Gastroesophageal sphincter (tissue), 4 donors: ENCODE measurements around the gene SLC66A2. TPM values are rescaled to one million over a fixed set of nuclear protein-coding genes. Genes with fewer than 3 reads are reported as not detected.

ENCODE experiments used
- ATAC-seq: fragments of 150-250 bp; one replicate; pipeline ENCODE4 v1.9.1; 2016; ENCODE audit warnings: mild to moderate bottlenecking, moderate library complexity
- H3K27ac ChIP-seq, 4 donors: fragments of 200-600 bp; sonication (generic) in 3 of 4; 1 replicate in 3 of 4; 2 replicates in 1 of 4; pipeline ENCODE4 v1.5.1; 2016 to 2019
- H3K27me3 ChIP-seq: fragments of 200-600 bp; sonication (generic); one replicate; pipeline ENCODE4 v1.5.1; 2019
- H3K36me3 ChIP-seq, 2 donors: fragments of 200-600 bp; sonication (generic); one replicate each; pipeline ENCODE4 v1.5.1; 2019; ENCODE audit warnings: control low read depth in 1 of 2
- H3K4me1 ChIP-seq, 3 donors: fragments of 200-600 bp; sonication (generic); 1 replicate in 2 of 3; 2 replicates in 1 of 3; pipeline ENCODE4 v1.5.1; 2016 to 2019; ENCODE audit warnings: control low read depth in 2 of 3
- H3K4me3 ChIP-seq, 2 donors: fragments of 200-600 bp; sonication (generic); one replicate each; pipeline ENCODE4 v1.5.1; 2019; ENCODE audit warnings: mild to moderate bottlenecking in 1 of 2, moderate library complexity in 1 of 2
- H3K9me3 ChIP-seq, 3 donors: fragments of 200-600 bp; sonication (generic); one replicate each; pipeline ENCODE4 v1.5.1; 2017 to 2019; ENCODE audit warnings: control low read depth in 2 of 3
- EP300 ChIP-seq: sonication (generic); formaldehyde crosslinking; IDR thresholded peaks from one replicate; pipeline ENCODE4 v1.6.1; 2017; ENCODE audit warnings: antibody characterized with exemption, mild to moderate bottlenecking
- POLR2A ChIP-seq, 2 donors: fragments of 450-650 bp; IDR thresholded peaks; one replicate each; pipeline ENCODE4 v1.6.1; 2017; ENCODE audit warnings: antibody characterized with exemption in 2 of 2, mild to moderate bottlenecking in 2 of 2, moderate library complexity in 1 of 2
- POLR2AphosphoS5 ChIP-seq: sonication (generic); formaldehyde crosslinking; IDR thresholded peaks from one replicate; pipeline ENCODE4 v1.6.1; 2017; ENCODE audit warnings: antibody characterized with exemption
- WGBS, 2 donors: methylation state at CpG; one replicate each; pipeline ENCODE4 v1.1.5; 2018; ENCODE audit warnings: low coverage in 1 of 2; 5-methylcytosine and 5-hydroxymethylcytosine counted together
- total RNA-seq, 4 donors: library from RNA; depleted of rRNA; stranded (reverse); fragments of >200 nt; gene quantifications; one replicate each; pipeline ENCODE4 v1.1.0, GENCODE V29; 2016
- TF ChIP-seq, protein P1 (sequence below), 4 experiments: fragments of 200-600 bp in 2 of 4; fragments of 450-650 bp in 2 of 4; sonication (generic) in 1 of 4; IDR thresholded peaks; one replicate each; pipeline ENCODE4 v1.5.1; 2017 to 2019; ENCODE audit warnings: antibody characterized with exemption in 4 of 4, mild to moderate bottlenecking in 2 of 4, moderate library complexity in 2 of 4

The SLC66A2 gene
- total RNA-seq, 4 donors from 2014 or later = 32.2 to 42.6 (median 35.6) TPM

DNA sequence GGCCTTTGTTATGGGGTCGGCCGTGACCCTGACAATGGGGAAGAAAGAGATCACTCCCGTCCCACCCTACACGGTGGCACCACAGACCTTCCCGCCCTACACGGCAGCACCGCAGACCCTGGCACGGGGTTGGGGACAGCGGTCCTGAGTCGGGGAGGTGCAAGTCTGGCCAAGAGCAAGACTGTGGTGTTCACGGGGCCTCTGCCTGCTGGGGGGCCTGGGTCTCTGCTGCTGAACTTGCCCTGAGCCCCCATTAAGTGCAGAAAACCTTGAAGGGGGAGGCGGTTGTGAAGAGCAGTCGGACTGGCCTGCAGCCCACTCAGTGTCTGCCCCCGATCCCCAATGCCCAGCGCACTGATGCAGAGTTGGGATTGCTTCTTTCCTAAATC is 75.9 kb downstream of the SLC66A2 start:
- no CpG with 5 or more reads among the region's 15 CpGs for WGBS, 2 donors
- TF ChIP-seq POLR2A (IDR thresholded peaks at IDR 0.05) = no peak
- TF ChIP-seq EP300 = no peak
- TF ChIP-seq, protein P1, sequence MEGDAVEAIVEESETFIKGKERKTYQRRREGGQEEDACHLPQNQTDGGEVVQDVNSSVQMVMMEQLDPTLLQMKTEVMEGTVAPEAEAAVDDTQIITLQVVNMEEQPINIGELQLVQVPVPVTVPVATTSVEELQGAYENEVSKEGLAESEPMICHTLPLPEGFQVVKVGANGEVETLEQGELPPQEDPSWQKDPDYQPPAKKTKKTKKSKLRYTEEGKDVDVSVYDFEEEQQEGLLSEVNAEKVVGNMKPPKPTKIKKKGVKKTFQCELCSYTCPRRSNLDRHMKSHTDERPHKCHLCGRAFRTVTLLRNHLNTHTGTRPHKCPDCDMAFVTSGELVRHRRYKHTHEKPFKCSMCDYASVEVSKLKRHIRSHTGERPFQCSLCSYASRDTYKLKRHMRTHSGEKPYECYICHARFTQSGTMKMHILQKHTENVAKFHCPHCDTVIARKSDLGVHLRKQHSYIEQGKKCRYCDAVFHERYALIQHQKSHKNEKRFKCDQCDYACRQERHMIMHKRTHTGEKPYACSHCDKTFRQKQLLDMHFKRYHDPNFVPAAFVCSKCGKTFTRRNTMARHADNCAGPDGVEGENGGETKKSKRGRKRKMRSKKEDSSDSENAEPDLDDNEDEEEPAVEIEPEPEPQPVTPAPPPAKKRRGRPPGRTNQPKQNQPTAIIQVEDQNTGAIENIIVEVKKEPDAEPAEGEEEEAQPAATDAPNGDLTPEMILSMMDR (IDR thresholded peaks at IDR 0.05) = no peak
- no peak for TF ChIP-seq POLR2AphosphoS5
- Histone ChIP-seq H3K4me1 (no peaks in the 10 kb centered on the region), H3K27ac (no peak overlapping the region), H3K9me3 (peaks cover 0 to 5% (median 0%) of the 10 kb centered on the region in 3 donors), H3K4me3 (no peak overlapping the region), H3K36me3 (no peaks in the 10 kb centered on the region), H3K27me3 (peaks cover 76% of the 10 kb centered on the region)
- no peak for ATAC-seq

DNA sequence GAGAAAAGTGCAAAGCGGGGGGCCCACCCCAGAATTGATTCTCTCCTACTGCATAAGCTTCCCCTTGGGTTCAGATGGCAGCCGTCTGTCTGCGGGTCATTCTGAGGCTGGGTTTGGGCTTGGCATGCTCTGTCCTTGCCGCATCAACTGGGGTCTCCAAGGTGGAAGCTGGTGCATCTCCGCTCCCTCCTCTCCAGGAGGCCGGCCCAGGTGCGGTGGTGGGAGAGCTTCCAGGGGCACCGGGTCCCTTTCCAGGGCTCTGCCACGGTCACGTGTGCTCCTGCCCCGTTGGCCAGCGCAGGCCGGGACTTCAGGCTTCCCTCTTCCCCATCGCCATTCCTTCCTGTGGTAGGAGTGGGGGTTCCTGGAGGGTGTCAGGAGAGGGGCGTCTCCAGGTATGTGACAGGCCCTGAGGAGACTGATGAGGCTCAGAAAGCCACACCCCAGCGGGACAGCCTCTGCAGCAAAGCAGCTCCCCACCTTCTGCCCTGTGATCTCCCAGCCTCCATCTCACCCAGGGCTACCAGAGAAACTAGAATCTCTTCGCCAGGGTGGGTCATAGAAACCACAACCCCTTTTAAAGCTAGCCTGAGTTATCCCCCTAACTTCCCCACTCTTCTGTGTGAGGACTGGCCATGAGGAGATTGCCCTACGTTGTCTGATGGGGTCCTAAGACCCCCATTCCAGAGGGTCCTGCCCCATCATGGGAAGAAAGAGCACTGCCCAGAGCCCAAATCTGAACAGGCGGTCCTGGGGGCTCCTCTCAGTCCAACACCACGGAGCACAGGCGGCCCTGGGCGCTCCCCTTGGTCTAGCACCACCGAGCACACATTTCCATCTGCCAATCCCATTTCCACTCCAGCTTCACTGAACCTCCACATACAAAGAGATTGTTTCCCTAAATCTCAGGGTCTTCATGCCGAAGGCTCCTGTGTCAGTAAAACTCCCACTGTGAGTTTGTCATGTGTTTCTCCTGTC is 76.6 kb downstream of the SLC66A2 start:
- Histone ChIP-seq H3K9me3 (peaks cover 0 to 5% (median 0%) of the 10 kb centered on the region in 3 donors), H3K4me1 (no peaks in the 10 kb centered on the region), H3K36me3 (no peaks in the 10 kb centered on the region), H3K4me3 (no peak overlapping the region), H3K27me3 (peaks cover 76% of the 10 kb centered on the region), H3K27ac (no peak overlapping the region)
- TF ChIP-seq EP300 (no peak), POLR2AphosphoS5 (no peak), POLR2A (IDR thresholded peaks at IDR 0.05) (no peak)
- TF ChIP-seq, protein P1 (IDR thresholded peaks at IDR 0.05) = no peak
- ATAC-seq = no peak
- WGBS, 2 donors = 88 to 100% methylated on average over 5 to 8 of the region's 24 CpGs

DNA sequence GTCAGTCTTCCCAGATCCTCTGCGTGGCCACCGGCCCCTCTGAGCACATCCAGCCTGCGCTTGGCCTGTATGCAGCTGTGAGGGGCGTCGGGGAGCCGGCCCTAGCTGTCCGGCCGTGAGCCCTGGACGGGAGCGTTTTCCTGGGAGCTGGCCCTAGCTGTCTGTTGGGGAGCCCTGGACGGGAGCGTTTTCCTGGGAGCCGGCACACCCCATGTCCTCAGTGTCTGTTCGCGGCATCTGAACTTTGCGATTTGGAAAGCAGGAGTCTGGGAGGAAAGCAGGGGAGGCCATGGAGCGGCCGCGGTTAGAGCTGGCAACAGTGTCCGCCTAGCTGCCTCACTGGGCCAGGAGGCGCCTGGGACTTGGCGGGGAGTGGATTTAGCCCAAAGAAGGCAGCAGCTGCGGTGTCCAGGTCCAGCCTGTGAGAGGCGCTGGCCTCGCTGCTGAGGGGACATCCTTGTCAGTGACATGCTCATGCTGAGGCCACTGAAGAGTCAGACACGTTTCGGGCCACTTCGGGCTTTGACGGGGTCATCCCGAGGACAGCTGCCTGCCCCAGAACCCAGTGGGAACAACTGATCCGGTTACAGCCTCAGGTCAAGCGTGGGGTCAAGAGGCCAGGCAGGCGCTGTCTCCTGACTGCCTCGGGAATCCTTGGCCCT is 77.9 kb downstream of the SLC66A2 start:
- no peaks in the 10 kb centered on the region for H3K9me3 ChIP-seq
- no peak overlapping the region for H3K27ac ChIP-seq
- H3K36me3 ChIP-seq = no peaks in the 10 kb centered on the region
- H3K4me1 ChIP-seq = no peaks in the 10 kb centered on the region
- TF ChIP-seq POLR2AphosphoS5 (no peak), POLR2A (IDR thresholded peaks at IDR 0.05) (no peak)
- H3K27me3 ChIP-seq = peaks cover 76% of the 10 kb centered on the region
- 45% methylated on average over 2 of the region's 34 CpGs; no CpG with 5 or more reads in 1 of the 2 donors for WGBS, 2 donors
- H3K4me3 ChIP-seq = no peak overlapping the region
- no peak for ATAC-seq

DNA sequence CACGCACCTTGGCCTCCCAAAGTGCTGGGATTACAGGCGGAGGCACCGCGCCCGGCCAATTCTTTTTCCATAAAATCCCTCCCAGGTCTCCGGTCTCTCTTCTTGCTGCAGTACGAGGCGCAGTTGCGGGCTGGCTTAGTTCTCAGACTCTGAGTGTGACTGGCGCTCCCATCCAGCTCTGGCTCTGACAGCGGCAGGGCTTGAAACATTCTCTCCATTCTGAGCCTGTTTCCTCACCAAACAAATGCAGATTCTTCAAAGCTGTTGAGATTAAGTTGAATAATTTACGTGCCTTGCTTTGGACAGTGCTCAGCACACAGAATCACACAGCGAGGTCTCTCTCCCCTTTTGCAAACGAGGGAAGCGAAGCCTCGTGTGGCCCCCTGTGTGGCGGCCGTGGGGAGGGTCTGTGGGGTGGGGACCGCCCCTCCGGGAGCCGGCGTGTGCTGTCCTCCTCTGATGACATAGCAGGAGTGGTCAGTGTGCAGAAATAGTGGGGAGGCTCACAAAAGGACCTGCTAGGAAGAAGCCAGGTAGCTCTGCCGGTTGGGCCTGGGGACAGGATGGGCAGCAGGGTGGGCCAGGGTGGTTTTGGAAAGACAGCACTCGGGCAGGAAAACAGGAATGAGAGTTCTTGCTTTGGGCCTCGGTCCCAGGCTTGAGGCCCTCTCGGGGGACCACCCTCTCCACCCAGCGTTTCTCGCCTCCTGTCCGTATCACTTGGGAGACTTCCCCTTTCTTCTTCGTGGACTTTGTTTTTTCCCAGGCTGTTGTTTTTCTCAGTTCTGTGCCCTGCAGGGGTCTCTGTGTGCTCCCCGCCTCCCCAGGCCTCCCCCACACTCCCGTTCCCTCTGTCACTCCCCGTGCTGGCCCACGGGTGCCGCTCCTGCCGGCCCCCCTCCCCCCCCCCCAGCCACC is 78.7 kb downstream of the SLC66A2 start:
- no peak for ATAC-seq
- H3K27me3 ChIP-seq = peaks cover 68% of the 10 kb centered on the region
- no peaks in the 10 kb centered on the region for H3K4me1 ChIP-seq
- WGBS, 2 donors = 28 to 61% methylated on average over 11 to 19 of the region's 36 CpGs
- no peak overlapping the region for H3K4me3 ChIP-seq
- no peaks in the 10 kb centered on the region for H3K36me3 ChIP-seq
- no peaks in the 10 kb centered on the region for H3K9me3 ChIP-seq
- no peak overlapping the region for H3K27ac ChIP-seq
- no peak for TF ChIP-seq EP300
- TF ChIP-seq, protein P1 (IDR thresholded peaks at IDR 0.05) = no peak
- no peak for TF ChIP-seq POLR2AphosphoS5
